ENCODE measurements around the gene HRCT1. TPM values are rescaled to one million over a fixed set of nuclear protein-coding genes. Genes with fewer than 3 reads are reported as not detected.
"Not testable (repeated sequence)": the region's sequence is repeated elsewhere in the genome, so short reads cannot be mapped to it uniquely, and the experiment has no call there.

Gene HRCT1
- total RNA-seq, 6 experiments from 2014 or later = 0.40 to 1.4 (median 0.98) TPM

- intact Hi-C loops (cut with DNase I) = loop anchor here in 1 of 2 donors (10.0 kb wide), 2 partner anchors 58 to 88 kb away; partner anchors contain the start of genes FAM221B, NPR2 and TMEM8B
- Histone ChIP-seq H3K4me1 (no peaks in the 10 kb centered on the region), H3K27me3 (no peaks in the 10 kb centered on the region), H3K4me3 (no peak overlapping the region), H3K9me3 (no peaks in the 10 kb centered on the region), H3K27ac (no peak overlapping the region), H3K36me3 (no peaks in the 10 kb centered on the region)
- DNase-seq (no peak), ATAC-seq (no peak)
- TF ChIP-seq CTCF (IDR thresholded peaks at IDR 0.05) (no peak), POLR2A (IDR thresholded peaks at IDR 0.05) (no peak)
- WGBS (ENCODE audit: insufficient coverage, low coverage, low lambda C conversion rate, missing lambda C conversion rate) = 50% methylated on average over 3 of the region's 3 CpGs
Observed at GRCh38 chr9:35882996-35883395, 23.0 kb upstream of the HRCT1 start.

- not testable (repeated sequence) for ATAC-seq, H3K27ac ChIP-seq, H3K4me1 ChIP-seq, H3K9me3 ChIP-seq, H3K36me3 ChIP-seq, DNase-seq, H3K4me3 ChIP-seq, H3K27me3 ChIP-seq
- WGBS (ENCODE audit: insufficient coverage, low coverage, low lambda C conversion rate, missing lambda C conversion rate) = 77% methylated on average over 1 of the region's 3 CpGs
- intact Hi-C loops (cut with DNase I) = loop anchor here in 1 of 2 donors (10.0 kb wide), 2 partner anchors 60 to 90 kb away; partner anchors contain the start of genes FAM221B, NPR2 and TMEM8B
Observed at GRCh38 chr9:35884908-35885307, 21.1 kb upstream of the HRCT1 start.

- Histone ChIP-seq H3K27ac (no peak overlapping the region), H3K4me1 (no peaks in the 10 kb centered on the region), H3K27me3 (no peaks in the 10 kb centered on the region), H3K36me3 (no peaks in the 10 kb centered on the region), H3K9me3 (no peaks in the 10 kb centered on the region), H3K4me3 (no peak overlapping the region)
- WGBS (ENCODE audit: insufficient coverage, low coverage, low lambda C conversion rate, missing lambda C conversion rate) = 71% methylated on average over 3 of the region's 3 CpGs
- DNase-seq (no peak), ATAC-seq (no peak)
- TF ChIP-seq POLR2A (IDR thresholded peaks at IDR 0.05) (no peak), CTCF (IDR thresholded peaks at IDR 0.05) (no peak)
- intact Hi-C loops (cut with DNase I) = no loop called here
Observed at GRCh38 chr9:35891646-35892045, 14.4 kb upstream of the HRCT1 start.

GRCh38 chr9:35892051-35892450 is 14.0 kb upstream of the HRCT1 start:
- TF ChIP-seq CTCF (IDR thresholded peaks at IDR 0.05) (no peak), POLR2A (IDR thresholded peaks at IDR 0.05) (no peak)
- H3K36me3 ChIP-seq = no peaks in the 10 kb centered on the region
- H3K4me1 ChIP-seq = no peaks in the 10 kb centered on the region
- WGBS (ENCODE audit: insufficient coverage, low coverage, low lambda C conversion rate, missing lambda C conversion rate) = 86% methylated on average over 1 of the region's 1 CpG
- H3K4me3 ChIP-seq = no peak overlapping the region
- DNase-seq (no peak), ATAC-seq (no peak)
- H3K27ac ChIP-seq = no peak overlapping the region
- no peaks in the 10 kb centered on the region for H3K9me3 ChIP-seq
- intact Hi-C loops (cut with DNase I) = no loop called here
- no peaks in the 10 kb centered on the region for H3K27me3 ChIP-seq

- ATAC-seq = no peak
- no peaks in the 10 kb centered on the region for H3K27me3 ChIP-seq
- no peaks in the 10 kb centered on the region for H3K4me1 ChIP-seq
- H3K27ac ChIP-seq = no peak overlapping the region
- no peak overlapping the region for H3K4me3 ChIP-seq
- no peak for DNase-seq
- intact Hi-C loops (cut with DNase I) = no loop called here
- H3K36me3 ChIP-seq = no peaks in the 10 kb centered on the region
- 88% methylated on average over 2 of the region's 2 CpGs for WGBS (ENCODE audit: insufficient coverage, low coverage, low lambda C conversion rate, missing lambda C conversion rate)
- no peaks in the 10 kb centered on the region for H3K9me3 ChIP-seq
- TF ChIP-seq CTCF (IDR thresholded peaks at IDR 0.05) (no peak), POLR2A (IDR thresholded peaks at IDR 0.05) (no peak)
Observed at GRCh38 chr9:35896570-35896969, 9.4 kb upstream of the HRCT1 start.

- H3K27ac ChIP-seq; H3K4me3 ChIP-seq; intact Hi-C loops (cut with DNase I); H3K36me3 ChIP-seq; DNase-seq; H3K27me3 ChIP-seq; H3K4me1 ChIP-seq; ATAC-seq; H3K9me3 ChIP-seq: not testable (repeated sequence)
- WGBS (ENCODE audit: insufficient coverage, low coverage, low lambda C conversion rate, missing lambda C conversion rate) = 93% methylated on average over 7 of the region's 7 CpGs
Observed at GRCh38 chr9:35897376-35898099, 8.5 kb upstream of the HRCT1 start.
